OCI-LY1 (cell line): Measurements from ENCODE around the gene RBMS1.

ENCODE experiments used
- EZH2 ChIP-seq: fragments of 200-600 bp; sonication (generic), shearing (Covaris generic); IDR thresholded peaks from 2 replicates; pipeline ENCODE4 v1.8.0; 2017; ENCODE audit warnings: borderline replicate concordance, mixed run types, mild to moderate bottlenecking, antibody characterized with exemption, low read length, moderate library complexity, mixed read lengths
- TF ChIP-seq, protein P1 (sequence below): fragments of 200-600 bp; sonication (generic), shearing (Covaris generic); IDR thresholded peaks from 2 replicates; pipeline ENCODE4 v1.5.1; 2017; ENCODE audit warnings: mild to moderate bottlenecking, antibody characterized with exemption, low read length, moderate library complexity, mixed read lengths

DNA sequence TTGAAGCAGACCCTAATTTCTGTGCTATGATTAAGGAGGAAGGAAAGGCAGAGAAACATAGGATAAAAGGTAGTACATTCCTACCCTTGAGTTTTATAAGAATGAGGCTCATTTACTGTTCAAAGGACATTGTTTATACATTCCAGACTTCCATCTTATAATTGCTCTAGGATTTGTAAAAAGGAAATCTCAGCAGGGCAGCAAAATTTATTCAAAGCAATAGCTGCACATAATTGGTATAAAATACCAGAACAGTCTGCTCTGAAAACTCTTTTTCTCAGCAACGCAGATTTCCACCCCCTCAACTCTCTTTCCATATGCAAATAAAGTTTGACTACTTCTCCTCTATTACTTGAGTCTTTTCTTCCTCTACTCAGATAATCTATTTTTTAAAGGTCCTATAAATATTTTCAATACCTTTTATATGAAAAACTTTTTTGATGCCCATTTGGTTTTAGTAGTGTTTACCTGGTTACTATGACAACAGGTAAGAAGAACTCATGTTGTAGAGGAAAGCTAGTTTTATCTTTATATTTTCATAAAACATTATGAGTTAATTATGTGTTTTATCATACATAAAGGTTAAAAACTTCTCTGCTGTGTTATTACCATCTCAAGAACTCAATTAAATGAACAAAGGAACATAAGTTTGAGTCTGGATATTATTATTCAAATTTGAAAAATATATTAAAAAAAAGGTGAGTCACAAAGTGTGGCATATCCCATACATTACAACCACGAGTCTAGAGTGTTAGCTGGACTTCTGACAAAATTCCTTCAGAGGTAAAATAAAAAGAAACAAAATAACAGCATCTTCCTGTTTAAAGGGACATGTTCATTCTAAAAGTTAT lies 19.9 kb downstream of the RBMS1 start:
- TF ChIP-seq, protein P1, sequence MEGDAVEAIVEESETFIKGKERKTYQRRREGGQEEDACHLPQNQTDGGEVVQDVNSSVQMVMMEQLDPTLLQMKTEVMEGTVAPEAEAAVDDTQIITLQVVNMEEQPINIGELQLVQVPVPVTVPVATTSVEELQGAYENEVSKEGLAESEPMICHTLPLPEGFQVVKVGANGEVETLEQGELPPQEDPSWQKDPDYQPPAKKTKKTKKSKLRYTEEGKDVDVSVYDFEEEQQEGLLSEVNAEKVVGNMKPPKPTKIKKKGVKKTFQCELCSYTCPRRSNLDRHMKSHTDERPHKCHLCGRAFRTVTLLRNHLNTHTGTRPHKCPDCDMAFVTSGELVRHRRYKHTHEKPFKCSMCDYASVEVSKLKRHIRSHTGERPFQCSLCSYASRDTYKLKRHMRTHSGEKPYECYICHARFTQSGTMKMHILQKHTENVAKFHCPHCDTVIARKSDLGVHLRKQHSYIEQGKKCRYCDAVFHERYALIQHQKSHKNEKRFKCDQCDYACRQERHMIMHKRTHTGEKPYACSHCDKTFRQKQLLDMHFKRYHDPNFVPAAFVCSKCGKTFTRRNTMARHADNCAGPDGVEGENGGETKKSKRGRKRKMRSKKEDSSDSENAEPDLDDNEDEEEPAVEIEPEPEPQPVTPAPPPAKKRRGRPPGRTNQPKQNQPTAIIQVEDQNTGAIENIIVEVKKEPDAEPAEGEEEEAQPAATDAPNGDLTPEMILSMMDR = no peak
- no peak for TF ChIP-seq EZH2
